Measurements from ENCODE around the gene CDH13. TPM values are rescaled to one million over a fixed set of nuclear protein-coding genes. Genes with fewer than 3 reads are reported as not detected.

CDH13 gene
- total and polyA plus RNA-seq, 2 donors (not counting 3 experiments of a cell fraction or from before 2014, with no cell fraction given) = 96.6 to 124 TPM

GRCh38 chr16:83724585-83724984 is 1097.8 kb downstream of the CDH13 start:
- TF ChIP-seq CTCF (IDR thresholded peaks at IDR 0.05; ENCODE audit: extremely low read depth in 1 of 2, insufficient read depth in 1 of 2, low read depth in 1 of 2, low read length in 2 of 2) (no peak), FOS (IDR thresholded peaks at IDR 0.05; ENCODE audit: borderline replicate concordance, insufficient read depth, low read length) (no peak), EZH2 (IDR thresholded peaks at IDR 0.05; ENCODE audit: borderline replicate concordance, low read depth, low read length, severe bottlenecking) (no peak), MYC (IDR thresholded peaks at IDR 0.05; ENCODE audit: low read depth, low read length) (no peak), GATA2 (IDR thresholded peaks at IDR 0.05; ENCODE audit: insufficient read depth, insufficient read length, low read depth, low read length) (no peak), JUN (IDR thresholded peaks at IDR 0.05; ENCODE audit: borderline replicate concordance, insufficient read depth, insufficient read length, low read depth) (no peak), POLR2AphosphoS5 (IDR thresholded peaks at IDR 0.05; ENCODE audit: insufficient read depth, low read depth, low read length) (no peak), POLR2A (IDR thresholded peaks at IDR 0.05; ENCODE audit: low read depth, low read length) (no peak)
- TF ChIP-seq, protein P1, sequence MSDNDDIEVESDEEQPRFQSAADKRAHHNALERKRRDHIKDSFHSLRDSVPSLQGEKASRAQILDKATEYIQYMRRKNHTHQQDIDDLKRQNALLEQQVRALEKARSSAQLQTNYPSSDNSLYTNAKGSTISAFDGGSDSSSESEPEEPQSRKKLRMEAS (IDR thresholded peaks at IDR 0.05; ENCODE audit: insufficient read depth, insufficient read length) = no peak
- H3K9ac ChIP-seq (replicated peaks; ENCODE audit: extremely low read depth, insufficient read depth, low read length) = no peak overlapping the region
- no peaks in the 10 kb centered on the region for H3K36me3 ChIP-seq (ENCODE audit: control insufficient read depth in 2 of 2, extremely low read depth in 1 of 2, insufficient read depth in 2 of 2, low read length in 2 of 2)
- no peaks in the 10 kb centered on the region for H3K27me3 ChIP-seq (ENCODE audit: control insufficient read depth in 2 of 2, insufficient read depth in 2 of 2, low read length in 2 of 2)
- H3K4me2 ChIP-seq (ENCODE audit: insufficient read depth, low read length) = no peak overlapping the region
- no TSS peak for BruUV-seq (replicated peaks)
- no peak overlapping the region for H2AFZ ChIP-seq (ENCODE audit: low read depth, low read length)
- intact Hi-C loops (cut with micrococcal nuclease) (no loop called here), dilution Hi-C loops (cut with MboI; ENCODE audit: extremely low pct_ligation_motif_present, low sequenced_read_pairs) (no loop called here)
- no peak for DNase-seq (ENCODE audit: low read depth, low spot score)
- no peaks in the 10 kb centered on the region for H3K9me1 ChIP-seq (replicated peaks; ENCODE audit: control insufficient read depth, extremely low read depth, insufficient read depth, low read length)
- no peak overlapping the region for H3K27ac ChIP-seq (ENCODE audit: insufficient read depth, low read depth, low read length)
- FAIRE-seq = no peak
- H3K4me1 ChIP-seq (ENCODE audit: control insufficient read depth, extremely low read depth, insufficient read depth, low read length) = no peaks in the 10 kb centered on the region
- H4K20me1 ChIP-seq (replicated peaks; ENCODE audit: control insufficient read depth, extremely low read depth, insufficient read depth, low read length) = no peaks in the 10 kb centered on the region
- no peaks in the 10 kb centered on the region for H3K79me2 ChIP-seq (ENCODE audit: control insufficient read depth, insufficient read depth, low read length)
- H3K4me3 ChIP-seq (replicated peaks in 1 of 3; ENCODE audit: insufficient read depth in 1 of 3, low read depth in 1 of 3, low read length in 3 of 3) = no peak overlapping the region
- CTCF ChIA-PET = no interaction called here
- no peaks in the 10 kb centered on the region for H3K9me3 ChIP-seq (replicated peaks; ENCODE audit: control insufficient read depth, insufficient read depth, low read length)
- POLR2A ChIA-PET = no interaction called here

Data from endothelial cell of umbilical vein (primary cell).